Hindlimb muscle (tissue), 1 donor: ENCODE data around the gene SMIM9. TPM values are rescaled to one million over a fixed set of nuclear protein-coding genes. Genes with fewer than 3 reads are reported as not detected.

Experiments
- DNase-seq: peaks from one replicate; pipeline ENCODE4 v3.0.0-alpha.2; 2013
- polyA plus RNA-seq: library from polyadenylated mRNA; unstranded; fragments of 120-200 nt; gene quantifications from one replicate; pipeline ENCODE4 v1.2.1, GENCODE V29; 2013; ENCODE audit not compliant: insufficient read length

The SMIM9 gene
- polyA plus RNA-seq, 1 donor: not detected

DNA sequence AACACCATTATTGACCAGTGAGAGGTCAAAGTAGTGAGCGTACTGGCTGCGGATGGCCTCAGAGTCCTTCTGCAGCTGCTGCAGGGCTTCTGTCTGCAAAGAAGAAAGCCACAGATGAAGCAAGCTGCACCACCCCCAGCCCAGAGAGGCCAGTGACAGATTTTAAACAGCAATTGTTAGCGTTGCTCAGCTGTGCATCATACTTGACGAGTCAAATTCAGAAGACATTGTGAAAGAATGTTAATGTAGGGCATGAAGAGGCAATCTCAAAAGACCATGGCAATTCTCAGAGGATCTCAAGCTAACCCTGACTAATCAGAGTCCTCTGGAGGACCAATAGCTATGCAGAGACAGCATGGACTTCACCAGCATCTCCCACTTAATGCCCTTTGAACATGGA lies 55.2 kb downstream of the SMIM9 start:
- DNase-seq: no peak

DNA sequence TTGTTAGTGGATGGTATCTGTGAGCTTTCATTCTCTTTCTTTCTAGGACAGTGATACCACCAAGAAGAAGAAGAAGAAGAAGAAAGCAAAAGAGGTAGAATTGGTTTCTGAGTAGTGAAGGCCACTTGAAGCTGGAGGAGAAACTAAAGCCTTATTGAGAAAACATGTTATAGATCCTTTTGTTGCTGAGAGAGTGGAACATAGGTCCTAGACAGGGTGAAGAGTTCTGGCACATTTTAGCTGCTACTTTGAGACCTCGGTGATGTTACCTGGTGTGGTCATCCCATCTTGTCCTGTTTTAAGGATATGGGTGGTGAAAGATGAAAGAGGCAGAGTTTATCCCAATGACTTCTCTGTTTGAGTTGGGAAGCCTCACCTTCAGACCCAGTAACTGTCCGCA lies 57.7 kb downstream of the SMIM9 start:
- DNase-seq: no peak

DNA sequence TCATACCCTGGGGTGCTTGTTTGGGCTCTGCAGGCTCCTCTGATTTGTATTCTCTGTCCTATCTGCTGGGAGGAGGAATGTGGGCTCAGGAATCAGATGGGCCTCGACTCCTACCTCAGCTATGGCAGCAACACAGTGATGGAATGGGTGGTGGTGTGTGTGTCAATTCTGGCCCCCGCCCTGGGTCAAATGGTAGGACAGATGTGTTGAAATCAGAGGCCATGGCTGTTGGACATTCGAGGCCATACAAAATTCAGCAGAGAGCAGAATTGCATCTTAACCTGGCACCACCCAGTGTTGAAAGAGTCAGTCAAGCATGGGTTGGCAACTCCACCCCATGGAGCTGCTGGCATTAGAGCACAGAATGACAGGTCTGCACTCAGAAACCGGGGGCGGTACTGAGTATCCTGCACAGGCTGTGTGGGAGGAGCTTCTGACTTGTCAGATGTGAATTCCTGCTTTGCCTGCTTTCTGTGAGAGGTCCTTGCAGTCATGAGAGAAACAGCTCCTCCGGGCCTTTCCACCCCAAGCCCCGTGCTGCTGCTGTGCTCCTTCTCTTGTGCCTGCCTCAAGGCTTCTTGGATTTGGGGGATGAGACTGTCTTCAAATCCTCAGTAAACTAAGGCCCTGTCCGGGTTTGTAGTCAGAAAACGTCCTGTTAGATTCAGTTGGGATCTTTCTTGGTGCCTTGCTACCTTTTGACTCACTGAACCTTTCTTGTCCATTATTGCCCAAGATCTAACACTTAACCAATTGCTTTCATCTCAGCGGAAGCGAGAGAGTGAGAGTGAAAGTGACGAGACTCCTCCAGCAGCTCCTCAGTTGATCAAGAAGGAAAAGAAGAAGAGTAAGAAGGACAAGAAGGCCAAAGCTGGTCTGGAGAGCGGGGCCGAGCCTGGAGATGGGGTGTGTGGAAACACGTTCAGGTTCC lies 58.8 kb downstream of the SMIM9 start:
- no peak for DNase-seq

DNA sequence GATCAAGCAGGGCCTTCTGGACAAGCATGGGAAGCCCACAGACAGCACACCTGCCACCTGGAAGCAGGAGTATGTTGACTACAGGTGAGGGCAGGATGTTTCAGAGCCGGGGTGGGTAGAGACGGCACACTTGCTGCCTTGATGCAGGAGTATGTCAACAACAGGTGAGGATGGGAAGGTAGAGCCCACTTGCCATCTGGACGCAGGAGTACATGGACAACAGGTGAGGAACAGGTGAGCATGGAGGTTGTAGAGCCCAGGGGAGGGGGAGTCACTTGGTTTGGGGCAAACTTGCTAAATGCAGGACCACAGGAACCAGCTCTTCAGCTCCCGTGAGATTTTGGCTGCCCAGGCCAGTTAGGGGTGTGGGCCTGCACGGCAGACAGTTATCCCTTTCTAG lies 59.8 kb downstream of the SMIM9 start:
- DNase-seq: no peak

Other genes starting within 250 kb of the SMIM9 start
- gene CTAG1A, start 249.5 kb downstream of the SMIM9 start, polyA plus RNA-seq: not detected
- not detected for gene CTAG1B, start 215.4 kb downstream of the SMIM9 start, polyA plus RNA-seq
- gene CTAG2, start 181.1 kb downstream of the SMIM9 start, polyA plus RNA-seq: not detected
- gene GAB3, start 83.6 kb downstream of the SMIM9 start, polyA plus RNA-seq: 5.2 TPM
- gene DKC1, start 71.8 kb downstream of the SMIM9 start, polyA plus RNA-seq: 32.9 TPM
- 20.7 TPM for gene MPP1, start 29.2 kb downstream of the SMIM9 start, polyA plus RNA-seq
- 9.6 TPM for gene F8A1, start 51.7 kb upstream of the SMIM9 start, polyA plus RNA-seq
- 5.4 TPM for gene F8, start 188.1 kb upstream of the SMIM9 start, polyA plus RNA-seq
- 120 TPM for gene FUNDC2, start 192.2 kb upstream of the SMIM9 start, polyA plus RNA-seq
- gene CMC4, start 236.5 kb upstream of the SMIM9 start, polyA plus RNA-seq: 10.5 TPM
- 14.7 TPM for gene MTCP1, start 236.5 kb upstream of the SMIM9 start, polyA plus RNA-seq
- 12.1 TPM for gene BRCC3, start 236.8 kb upstream of the SMIM9 start, polyA plus RNA-seq